K562 (cell line): ENCODE measurements around the gene ANKRD11. TPM values are rescaled to one million over a fixed set of nuclear protein-coding genes. Genes with fewer than 3 reads are reported as not detected.

Experiments
- ATAC-seq: fragments of 200-7000 bp; cut with Tn5 transposase; 3 replicates; pipeline ENCODE4 v1.9.1; 2020; ENCODE audit warnings: moderate library complexity
- BruUV-seq: library from RNA; stranded (reverse); fragments of 400-500 nt; replicated peaks from 2 replicates; lab custom pipeline; 2021; lab: Mats Ljungman, UMichigan
- CTCF ChIA-PET: fragments of 300-600 bp; formaldehyde crosslinking; extraction: SDS; loops from one replicate; lab custom pipeline; 2021; ENCODE audit warnings: low intra/inter-chr PET ratio; lab: Yijun Ruan, JAX
- POLR2A ChIA-PET: fragments of 300-600, 350-650 bp; sonication (Branson Sonifier 250); formaldehyde crosslinking; extraction: SDS; loops from one replicate; lab custom pipeline; 2021; ENCODE audit warnings: antibody characterized with exemption, inconsistent platforms; lab: Yijun Ruan, JAX
- DNase-seq, 4 experiments: peaks; one replicate each; pipeline versions ENCODE4 v3.0.0 to v3.0.0-alpha.2; 2011 to 2018; ENCODE audit warnings: low spot score in 3 of 4, mixed read lengths in 3 of 4; ENCODE audit errors: extremely low read depth in 1 of 4
- FAIRE-seq: peaks from 2 replicates; lab custom pipeline; 2011; peaks lifted over from hg19 to GRCh38; lab: Jason Lieb, UNC
- H2AFZ ChIP-seq: 2 replicates; pipeline ENCODE4 v1.6.0; 2011; ENCODE audit warnings: low read depth, low read length, control low read depth, inconsistent platforms
- H3K27ac ChIP-seq: fragments of 200-600 bp; 3 replicates; pipeline ENCODE4 v1.8.0; 2011; ENCODE audit warnings: low read depth, mild to moderate bottlenecking, control low read depth, inconsistent platforms, low read length, moderate library complexity, mixed read lengths; ENCODE audit errors: extremely low read depth
- H3K27me3 ChIP-seq, 2 experiments: fragments of 300-600 bp in 1 of 2; 2 replicates in 1 of 2; 3 replicates in 1 of 2; pipeline versions ENCODE4 v1.6.0 to v1.8.0; 2011; ENCODE audit warnings: inconsistent platforms in 2 of 2, low read length in 2 of 2, mild to moderate bottlenecking in 1 of 2, mixed read lengths in 1 of 2, moderate library complexity in 1 of 2; ENCODE audit not compliant: control insufficient read depth in 2 of 2, insufficient read depth in 2 of 2
- H3K36me3 ChIP-seq: fragments of 300-600 bp; 3 replicates; pipeline ENCODE4 v1.8.0; 2011; ENCODE audit warnings: mild to moderate bottlenecking, low read length, inconsistent platforms; ENCODE audit not compliant: control insufficient read depth, insufficient read depth
- H3K4me1 ChIP-seq, 2 experiments: fragments of 200-600 bp in 1 of 2; replicated peaks in 1 of 2; 2 replicates in 1 of 2; 3 replicates in 1 of 2; pipeline versions ENCODE4 v1.5.1 to v1.8.0; 2011; ENCODE audit warnings: inconsistent platforms in 2 of 2, low read length in 2 of 2, mild to moderate bottlenecking in 1 of 2, mixed read lengths in 1 of 2, moderate library complexity in 1 of 2; ENCODE audit not compliant: control insufficient read depth in 2 of 2, insufficient read depth in 2 of 2
- H3K4me2 ChIP-seq: 2 replicates; pipeline ENCODE4 v1.6.1; 2011; ENCODE audit warnings: low read length, control low read depth, inconsistent platforms, mixed read lengths; ENCODE audit not compliant: insufficient read depth
- H3K4me3 ChIP-seq: fragments of 200-600 bp; sonication (generic), shearing (Covaris generic); 2 replicates; pipeline ENCODE4 v1.5.1; 2016; ENCODE audit warnings: control low read depth, inconsistent platforms
- H3K79me2 ChIP-seq: fragments of 200-600 bp; 3 replicates; pipeline ENCODE4 v1.8.0; 2011; ENCODE audit warnings: low read length, inconsistent platforms; ENCODE audit not compliant: control insufficient read depth, insufficient read depth
- H3K9ac ChIP-seq, 2 experiments: 2 replicates each; pipeline versions ENCODE4 v1.6.0 to v1.6.1; 2011; ENCODE audit warnings: low read depth in 2 of 2, low read length in 2 of 2, control low read depth in 1 of 2, inconsistent platforms in 1 of 2, mild to moderate bottlenecking in 1 of 2, mixed read lengths in 1 of 2; ENCODE audit not compliant: insufficient read depth in 1 of 2
- H3K9me1 ChIP-seq: one replicate; pipeline ENCODE4 v1.6.0; 2011; ENCODE audit warnings: inconsistent platforms, mild to moderate bottlenecking, low read length, moderate library complexity; ENCODE audit not compliant: control insufficient read depth, insufficient read depth
- H3K9me3 ChIP-seq: replicated peaks from 2 replicates; pipeline ENCODE4 v1.5.1; 2011; ENCODE audit warnings: low read depth, low read length, inconsistent platforms; ENCODE audit not compliant: control insufficient read depth, insufficient read depth
- H4K20me1 ChIP-seq: replicated peaks from 2 replicates; pipeline ENCODE4 v1.6.1; 2011; ENCODE audit warnings: low read length, inconsistent platforms, mixed read lengths; ENCODE audit not compliant: control insufficient read depth, insufficient read depth
- BRF1 ChIP-seq: IDR thresholded peaks from 3 replicates; pipeline ENCODE4 v1.6.1; 2011; ENCODE audit warnings: borderline replicate concordance, mild to moderate bottlenecking; ENCODE audit not compliant: insufficient read length; ENCODE audit errors: extremely low read depth
- NONO ChIP-seq, 2 experiments: fragments of 200-400 bp in 1 of 2; fragments of 450-650 bp in 1 of 2; formaldehyde crosslinking in 1 of 2; IDR thresholded peaks; 2 replicates each; pipeline ENCODE4 v1.6.1; 2017; ENCODE audit warnings: low read depth in 2 of 2, mild to moderate bottlenecking in 2 of 2, moderate library complexity in 2 of 2, low read length in 1 of 2
- PPARD ChIP-seq: fragments of 250-450 bp; sonication (Bioruptor Pico); IDR thresholded peaks from 2 replicates; pipeline ENCODE4 v1.8.0; 2022; ENCODE audit warnings: inconsistent platforms, mild to moderate bottlenecking, moderate library complexity
- SAFB2 ChIP-seq: fragments of 200-400 bp; formaldehyde crosslinking; IDR thresholded peaks from 2 replicates; pipeline ENCODE4 v1.6.1; 2018; ENCODE audit warnings: borderline replicate concordance, low read length, low read depth, moderate library complexity; ENCODE audit not compliant: severe bottlenecking
- SETDB1 ChIP-seq: IDR thresholded peaks from one replicate; pipeline ENCODE4 v1.6.1; 2012; ENCODE audit warnings: low read length, control low read depth, inconsistent platforms
- SLC30A9 ChIP-seq: fragments of 250-450 bp; sonication (Bioruptor Pico); IDR thresholded peaks from 2 replicates; pipeline ENCODE4 v1.8.0; 2022; ENCODE audit warnings: mild to moderate bottlenecking, moderate library complexity
- SMARCA5 ChIP-seq: fragments of 450-650 bp; IDR thresholded peaks from 2 replicates; pipeline ENCODE4 v1.6.1; 2016
- SPI1 ChIP-seq: IDR thresholded peaks from 2 replicates; pipeline ENCODE4 v1.6.1; 2011; ENCODE audit warnings: low read depth, low read length, control low read depth, borderline replicate concordance
- STAG1 ChIP-seq: sonication (generic); formaldehyde crosslinking; IDR thresholded peaks from 2 replicates; pipeline ENCODE4 v1.5.0; 2020; ENCODE audit warnings: missing genetic modification reagents, borderline replicate concordance
- ZNF146 ChIP-seq: IDR thresholded peaks from one replicate; pipeline ENCODE4 v1.6.1; 2018; ENCODE audit warnings: missing compliant biosample characterization; ENCODE audit not compliant: unreplicated experiment
- ZNF695 ChIP-seq: fragments of 450-650 bp; formaldehyde crosslinking; IDR thresholded peaks from 2 replicates; pipeline ENCODE4 v1.4.0; 2020; ENCODE audit warnings: mild to moderate bottlenecking, moderate library complexity
- WGBS: fragments of 100-300 bp; shearing (Covaris generic); methylation state at CpG from one replicate; pipeline ENCODE4 v1.1.6; 2016; ENCODE audit warnings: low coverage, mixed read lengths; ENCODE audit not compliant: insufficient coverage; ENCODE audit errors: missing lambda C conversion rate; 5-methylcytosine and 5-hydroxymethylcytosine counted together
- in situ Hi-C: fragments of 300-500 bp; cut with MboI; formaldehyde crosslinking; loops from 4 replicates; pipeline ENCODE4 v1.15.0; 2018; ENCODE audit warnings: inconsistent platforms, mixed read lengths
- intact Hi-C: fragments of 100-400 bp; cut with micrococcal nuclease; formaldehyde crosslinking; loops from 2 replicates; pipeline ENCODE4 v1.14.2; 2022
- polyA plus RNA-seq, 8 experiments: library from polyadenylated mRNA; depleted of rRNA in 4 of 8; stranded (reverse) in 5 of 8; unstranded in 3 of 8; fragments of >200 nt; fragmentation: Nextera tagmentation in 2 of 8; fragmentation: Illumina TruSeq in 1 of 8; extraction: Ambion mirVana in 2 of 8; extraction: Trizol in 1 of 8; gene quantifications; 2 replicates each; pipeline versions ENCODE4 v1.2.1 to v1.2.3, GENCODE V29; 2011 to 2014; ENCODE audit warnings: inconsistent platforms in 1 of 8, missing spikeins in 1 of 8
- total RNA-seq, 7 experiments: library from RNA; depleted of rRNA in 6 of 7; stranded (reverse); fragments of >200 nt in 6 of 7; fragmentation: Illumina TruSeq in 2 of 7; extraction: Trizol in 2 of 7; gene quantifications; 2 replicates each; pipeline versions ENCODE4 v1.2.1 to v1.2.3, GENCODE V29; 2011 to 2021; ENCODE audit warnings: low replicate concordance in 1 of 7
- TF ChIP-seq, protein P1 (sequence below): fragments of 250-450 bp; sonication (Bioruptor Pico); IDR thresholded peaks from 2 replicates; pipeline ENCODE4 v1.5.0; 2020; ENCODE audit warnings: mild to moderate bottlenecking, borderline replicate concordance
- TF ChIP-seq, protein P2 (sequence below): sonication (generic); formaldehyde crosslinking; IDR thresholded peaks from 2 replicates; pipeline ENCODE4 v1.8.0; 2022; ENCODE audit warnings: mild to moderate bottlenecking, missing genetic modification reagents

ANKRD11 gene
- total and polyA plus RNA-seq, 9 of the 15 experiments (the other 6 are each of a cell fraction or from before 2014, with no cell fraction given): 4.7 to 126 (median 31.7) TPM

DNA sequence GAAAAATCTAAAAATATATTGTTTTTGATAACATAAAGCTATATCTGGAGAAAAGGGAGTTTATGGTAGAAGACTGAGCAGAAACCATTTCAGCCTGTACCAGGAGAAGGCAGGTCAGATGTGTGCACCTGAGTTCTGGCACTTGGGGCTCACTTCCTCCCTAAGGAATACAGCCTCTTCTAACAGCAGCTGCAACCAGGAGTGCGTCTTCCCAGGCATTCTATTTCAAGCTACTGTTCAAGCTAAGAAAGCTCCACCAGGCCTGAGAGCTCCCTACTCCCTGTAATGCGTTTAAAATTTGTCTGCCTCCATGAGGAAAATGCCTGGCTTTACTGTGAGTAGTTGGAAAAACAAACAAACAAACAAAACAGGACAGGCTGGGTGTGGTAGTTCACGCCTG lies 176.8 kb downstream of the ANKRD11 start:
- DNase-seq (no peak), ATAC-seq (no peak), FAIRE-seq (no peak)
- Histone ChIP-seq H3K36me3 (peaks cover 86% of the 10 kb centered on the region; the same call in 2 of the 3 replicates), H3K79me2 (peaks cover 100% of the 10 kb centered on the region), H3K9me3 (no peaks in the 10 kb centered on the region), H3K27ac (no peak overlapping the region), H3K9me1 (peaks cover 19% of the 10 kb centered on the region), H3K4me2 (no peak overlapping the region), H4K20me1 (peaks cover 41% of the 10 kb centered on the region), H2AFZ (no peak overlapping the region), H3K4me1 (peaks cover 19 to 55% of the 10 kb centered on the region in 2 experiments)
- 87% methylated on average over 3 of the region's 3 CpGs for WGBS
- no TSS peak for BruUV-seq
- POLR2A ChIA-PET: interaction anchor here (0.6 to 1.5 kb wide), 9 partner anchors 9 to 334 kb away, joined by 3 to 6 read pairs (median 3); partner anchors contain the start of gene SPG7
- CTCF ChIA-PET: no interaction called here
- in situ Hi-C loops: no loop called here
- TF ChIP-seq SPI1: no peak
- TF ChIP-seq PPARD: no peak
- TF ChIP-seq BRF1: no peak
- TF ChIP-seq, protein P1, sequence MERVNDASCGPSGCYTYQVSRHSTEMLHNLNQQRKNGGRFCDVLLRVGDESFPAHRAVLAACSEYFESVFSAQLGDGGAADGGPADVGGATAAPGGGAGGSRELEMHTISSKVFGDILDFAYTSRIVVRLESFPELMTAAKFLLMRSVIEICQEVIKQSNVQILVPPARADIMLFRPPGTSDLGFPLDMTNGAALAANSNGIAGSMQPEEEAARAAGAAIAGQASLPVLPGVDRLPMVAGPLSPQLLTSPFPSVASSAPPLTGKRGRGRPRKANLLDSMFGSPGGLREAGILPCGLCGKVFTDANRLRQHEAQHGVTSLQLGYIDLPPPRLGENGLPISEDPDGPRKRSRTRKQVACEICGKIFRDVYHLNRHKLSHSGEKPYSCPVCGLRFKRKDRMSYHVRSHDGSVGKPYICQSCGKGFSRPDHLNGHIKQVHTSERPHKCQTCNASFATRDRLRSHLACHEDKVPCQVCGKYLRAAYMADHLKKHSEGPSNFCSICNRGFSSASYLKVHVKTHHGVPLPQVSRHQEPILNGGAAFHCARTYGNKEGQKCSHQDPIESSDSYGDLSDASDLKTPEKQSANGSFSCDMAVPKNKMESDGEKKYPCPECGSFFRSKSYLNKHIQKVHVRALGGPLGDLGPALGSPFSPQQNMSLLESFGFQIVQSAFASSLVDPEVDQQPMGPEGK (CRISPR knock-in tag): no peak
- TF ChIP-seq SETDB1: no peak
- TF ChIP-seq STAG1: no peak
- TF ChIP-seq NONO (IDR thresholded peaks at IDR 0.05; ENCODE audit: low read depth in 2 of 2, low read length in 1 of 2): no peak
- no peak for TF ChIP-seq SLC30A9 (CRISPR knock-in tag)
- no peak for TF ChIP-seq SAFB2
- no peak for TF ChIP-seq ZNF695 (CRISPR knock-in tag)
- TF ChIP-seq ZNF146: no peak
- TF ChIP-seq, protein P2, sequence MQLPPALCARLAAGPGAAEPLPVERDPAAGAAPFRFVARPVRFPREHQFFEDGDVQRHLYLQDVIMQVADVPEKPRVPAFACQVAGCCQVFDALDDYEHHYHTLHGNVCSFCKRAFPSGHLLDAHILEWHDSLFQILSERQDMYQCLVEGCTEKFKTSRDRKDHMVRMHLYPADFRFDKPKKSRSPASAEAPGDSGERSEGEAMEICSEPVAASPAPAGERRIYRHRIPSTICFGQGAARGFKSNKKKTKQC (CRISPR knock-in tag): no peak
- no peak for TF ChIP-seq SMARCA5
- TF ChIP-seq, all 486 proteins: peak for 0
- intact Hi-C loops: no loop called here
- Histone ChIP-seq H3K4me3 (no peak overlapping the region), H3K9ac (no peak overlapping the region), H3K27me3 (no peaks in the 10 kb centered on the region)
